ENCODE results near the gene PTEN.

DNA sequence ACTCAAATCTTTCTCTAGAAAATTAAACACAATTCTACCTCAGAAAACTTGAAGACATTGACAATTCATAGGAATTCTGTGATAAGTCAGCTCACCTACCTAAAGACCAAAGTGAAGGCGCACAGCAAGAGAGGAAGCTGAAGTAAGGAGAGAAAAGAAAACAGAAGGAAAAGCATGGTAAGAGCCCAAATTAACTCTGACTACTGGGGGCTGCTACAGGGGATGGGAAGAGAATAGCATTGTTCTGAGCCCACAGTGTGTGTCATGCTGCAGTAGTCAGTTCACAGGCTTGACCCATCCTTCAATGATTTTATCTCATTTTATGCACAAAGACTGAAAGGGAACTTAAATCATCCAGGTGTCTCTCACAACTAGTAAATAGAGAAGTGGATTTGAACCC, 111.3 kb downstream of the PTEN start:
- TF ChIP-seq, protein P1, sequence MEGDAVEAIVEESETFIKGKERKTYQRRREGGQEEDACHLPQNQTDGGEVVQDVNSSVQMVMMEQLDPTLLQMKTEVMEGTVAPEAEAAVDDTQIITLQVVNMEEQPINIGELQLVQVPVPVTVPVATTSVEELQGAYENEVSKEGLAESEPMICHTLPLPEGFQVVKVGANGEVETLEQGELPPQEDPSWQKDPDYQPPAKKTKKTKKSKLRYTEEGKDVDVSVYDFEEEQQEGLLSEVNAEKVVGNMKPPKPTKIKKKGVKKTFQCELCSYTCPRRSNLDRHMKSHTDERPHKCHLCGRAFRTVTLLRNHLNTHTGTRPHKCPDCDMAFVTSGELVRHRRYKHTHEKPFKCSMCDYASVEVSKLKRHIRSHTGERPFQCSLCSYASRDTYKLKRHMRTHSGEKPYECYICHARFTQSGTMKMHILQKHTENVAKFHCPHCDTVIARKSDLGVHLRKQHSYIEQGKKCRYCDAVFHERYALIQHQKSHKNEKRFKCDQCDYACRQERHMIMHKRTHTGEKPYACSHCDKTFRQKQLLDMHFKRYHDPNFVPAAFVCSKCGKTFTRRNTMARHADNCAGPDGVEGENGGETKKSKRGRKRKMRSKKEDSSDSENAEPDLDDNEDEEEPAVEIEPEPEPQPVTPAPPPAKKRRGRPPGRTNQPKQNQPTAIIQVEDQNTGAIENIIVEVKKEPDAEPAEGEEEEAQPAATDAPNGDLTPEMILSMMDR (IDR thresholded peaks at IDR 0.05) = no peak
- no peak for TF ChIP-seq POLR2A (IDR thresholded peaks at IDR 0.05)

All from esophagus squamous epithelium (tissue), 4 donors.